ENCODE measurements around the gene SMIM17. TPM values are rescaled to one million over a fixed set of nuclear protein-coding genes. Genes with fewer than 3 reads are reported as not detected.

SMIM17 gene
- polyA plus RNA-seq, 1 of the 3 experiments (the other 2 are of a cell fraction) = 0.05 TPM

DNA sequence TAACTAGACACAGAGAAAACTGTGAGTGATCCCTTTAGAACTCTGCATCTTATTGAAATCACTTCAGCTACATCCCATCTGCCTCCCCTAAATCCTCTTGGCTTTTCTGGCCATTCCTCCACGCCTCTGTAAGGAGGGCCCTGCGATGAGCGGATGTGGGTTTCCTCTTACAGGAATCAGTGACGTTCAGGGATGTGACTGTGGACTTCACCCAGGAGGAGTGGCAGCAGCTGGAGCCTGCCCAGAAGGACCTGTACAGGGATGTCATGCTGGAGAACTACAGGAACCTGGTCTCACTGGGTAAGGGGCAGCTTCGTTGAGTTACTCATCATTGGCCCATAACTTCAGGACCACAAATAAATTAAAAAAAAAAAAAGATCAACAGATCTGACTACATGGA lies 29.3 kb upstream of the SMIM17 start:
- H3K4me1 ChIP-seq (ENCODE audit: control insufficient read depth in 1 of 2, insufficient read depth in 2 of 2, low read depth in 1 of 2, low read length in 1 of 2) = no peaks in the 10 kb centered on the region
- POLR2A ChIA-PET = no interaction called here
- H3K27me3 ChIP-seq (ENCODE audit: insufficient read depth) = no peaks in the 10 kb centered on the region
- H2AFZ ChIP-seq (ENCODE audit: low read depth) = no peak overlapping the region
- H3K36me3 ChIP-seq (replicated peaks in 1 of 2; ENCODE audit: control insufficient read depth in 1 of 2, insufficient read depth in 2 of 2, low read length in 1 of 2) = peaks cover 17 to 29% of the 10 kb centered on the region in 2 experiments
- no peaks in the 10 kb centered on the region for H3F3A ChIP-seq (replicated peaks; ENCODE audit: insufficient read depth)
- H3K9me3 ChIP-seq = no peaks in the 10 kb centered on the region
- no peaks in the 10 kb centered on the region for H3K9me2 ChIP-seq
- H3K4me2 ChIP-seq = no peak overlapping the region
- no peak for DNase-seq
- TF ChIP-seq TAF1 (IDR thresholded peaks at IDR 0.05; ENCODE audit: borderline replicate concordance, low read depth, low read length) = no peak
- TF ChIP-seq GATA2 (CRISPR knock-in tag; IDR thresholded peaks at IDR 0.05) = no peak
- TF ChIP-seq POLR2AphosphoS5 (IDR thresholded peaks at IDR 0.05; ENCODE audit: low read depth, low read length) = no peak
- TF ChIP-seq SIN3A (IDR thresholded peaks at IDR 0.05; ENCODE audit: borderline replicate concordance, low read depth, low read length) = no peak
- TF ChIP-seq RAD21 (IDR thresholded peaks at IDR 0.05; ENCODE audit: low read length) = no peak
- TF ChIP-seq MEF2A (IDR thresholded peaks at IDR 0.05; ENCODE audit: borderline replicate concordance, low read depth) = no peak
- no peak for TF ChIP-seq TCF12 (IDR thresholded peaks at IDR 0.05)
- no peak for TF ChIP-seq GABPA (IDR thresholded peaks at IDR 0.05; ENCODE audit: low read depth)
- TF ChIP-seq MAX (IDR thresholded peaks at IDR 0.05; ENCODE audit: low read depth) = no peak
- no peak for TF ChIP-seq RFX5 (IDR thresholded peaks at IDR 0.05; ENCODE audit: low read length)
- no peak for TF ChIP-seq EZH2phosphoT487 (IDR thresholded peaks at IDR 0.05; ENCODE audit: borderline replicate concordance, low read depth)
- no peak for TF ChIP-seq ELF1 (IDR thresholded peaks at IDR 0.05)
- no peak for TF ChIP-seq JUND (IDR thresholded peaks at IDR 0.05)
- TF ChIP-seq TEAD4 (IDR thresholded peaks at IDR 0.05; ENCODE audit: borderline replicate concordance, insufficient read depth) = no peak
- no peak for TF ChIP-seq FOSL2 (IDR thresholded peaks at IDR 0.05; ENCODE audit: borderline replicate concordance, low read depth)
- TF ChIP-seq, protein P1, sequence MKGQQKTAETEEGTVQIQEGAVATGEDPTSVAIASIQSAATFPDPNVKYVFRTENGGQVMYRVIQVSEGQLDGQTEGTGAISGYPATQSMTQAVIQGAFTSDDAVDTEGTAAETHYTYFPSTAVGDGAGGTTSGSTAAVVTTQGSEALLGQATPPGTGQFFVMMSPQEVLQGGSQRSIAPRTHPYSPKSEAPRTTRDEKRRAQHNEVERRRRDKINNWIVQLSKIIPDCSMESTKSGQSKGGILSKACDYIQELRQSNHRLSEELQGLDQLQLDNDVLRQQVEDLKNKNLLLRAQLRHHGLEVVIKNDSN (IDR thresholded peaks at IDR 0.05; ENCODE audit: borderline replicate concordance, low read depth) = no peak
- no peak for TF ChIP-seq EP300 (IDR thresholded peaks at IDR 0.05; ENCODE audit: borderline replicate concordance in 1 of 2, low read depth in 1 of 2, low read length in 1 of 2)
- no peak for TF ChIP-seq FOXM1 (IDR thresholded peaks at IDR 0.05; ENCODE audit: low read depth)
- TF ChIP-seq, protein P2, sequence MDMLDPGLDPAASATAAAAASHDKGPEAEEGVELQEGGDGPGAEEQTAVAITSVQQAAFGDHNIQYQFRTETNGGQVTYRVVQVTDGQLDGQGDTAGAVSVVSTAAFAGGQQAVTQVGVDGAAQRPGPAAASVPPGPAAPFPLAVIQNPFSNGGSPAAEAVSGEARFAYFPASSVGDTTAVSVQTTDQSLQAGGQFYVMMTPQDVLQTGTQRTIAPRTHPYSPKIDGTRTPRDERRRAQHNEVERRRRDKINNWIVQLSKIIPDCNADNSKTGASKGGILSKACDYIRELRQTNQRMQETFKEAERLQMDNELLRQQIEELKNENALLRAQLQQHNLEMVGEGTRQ (IDR thresholded peaks at IDR 0.05; ENCODE audit: borderline replicate concordance, low read depth, low read length) = no peak
- TF ChIP-seq NRF1 (IDR thresholded peaks at IDR 0.05; ENCODE audit: low read depth, low read length) = no peak
- no peak overlapping the region for H3K27ac ChIP-seq (ENCODE audit: low read depth in 2 of 2, low read length in 1 of 2)
- H4K20me1 ChIP-seq (ENCODE audit: insufficient read depth) = no peaks in the 10 kb centered on the region
- CTCF ChIA-PET = no interaction called here
- peak overlapping the region in 1 of 2 experiments; percentile 6; a peak in 1 of 4 replicates for H3K4me3 ChIP-seq (ENCODE audit: low read depth in 2 of 2, low read length in 1 of 2)
- H3K79me2 ChIP-seq (ENCODE audit: insufficient read depth) = peaks cover 64% of the 10 kb centered on the region
- no peak overlapping the region for H3K9ac ChIP-seq
- WGBS (ENCODE audit: low lambda C conversion rate) = 95% methylated on average over 5 of the region's 5 CpGs

Data from SK-N-SH (cell line).